ENCODE results near the gene GSN.

The GSN gene

GRCh38 chr9:121322737-121323448 lies 54.9 kb downstream of the GSN start:
- FAIRE-seq, result no peak

DNA sequence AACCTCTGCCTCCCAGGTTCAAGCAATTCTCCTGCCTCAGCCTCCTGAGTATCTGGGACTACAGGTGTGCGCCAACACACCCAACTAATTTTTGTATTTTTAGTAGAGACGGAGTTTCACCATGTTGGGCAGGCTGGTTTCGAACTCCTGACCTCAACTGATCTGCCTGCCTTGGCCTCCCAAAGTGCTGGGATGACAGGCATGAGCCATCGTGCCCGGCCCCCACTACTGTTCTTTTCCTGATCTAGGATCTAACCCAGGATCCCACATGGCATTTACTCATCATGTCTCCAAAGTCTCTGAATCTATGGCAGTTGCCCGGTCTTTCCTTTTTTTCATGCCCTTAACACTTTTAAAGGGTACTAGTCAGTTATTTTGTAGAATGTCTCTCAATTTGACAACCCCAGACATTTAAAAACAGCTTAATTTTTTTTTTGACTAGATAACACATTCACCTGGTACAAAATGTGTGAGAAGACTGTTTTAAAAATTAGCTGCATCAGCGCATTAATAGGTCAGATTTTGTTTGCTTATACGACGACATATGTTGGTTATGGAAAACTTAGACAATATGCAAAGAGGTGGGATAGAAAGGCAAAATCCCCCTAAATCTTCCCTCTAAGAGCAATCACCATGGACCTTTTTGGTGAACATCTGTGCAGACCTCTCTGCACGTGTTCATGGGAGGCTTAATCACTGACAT lies 55.6 kb downstream of the GSN start:
- FAIRE-seq, result no peak
- no peak for DNase-seq (ENCODE audit: low spot score)

More at GRCh38 chr9:121322737-121323448, 54.9 kb downstream of the GSN start:
- DNase-seq (ENCODE audit: low spot score), result no peak

DNA sequence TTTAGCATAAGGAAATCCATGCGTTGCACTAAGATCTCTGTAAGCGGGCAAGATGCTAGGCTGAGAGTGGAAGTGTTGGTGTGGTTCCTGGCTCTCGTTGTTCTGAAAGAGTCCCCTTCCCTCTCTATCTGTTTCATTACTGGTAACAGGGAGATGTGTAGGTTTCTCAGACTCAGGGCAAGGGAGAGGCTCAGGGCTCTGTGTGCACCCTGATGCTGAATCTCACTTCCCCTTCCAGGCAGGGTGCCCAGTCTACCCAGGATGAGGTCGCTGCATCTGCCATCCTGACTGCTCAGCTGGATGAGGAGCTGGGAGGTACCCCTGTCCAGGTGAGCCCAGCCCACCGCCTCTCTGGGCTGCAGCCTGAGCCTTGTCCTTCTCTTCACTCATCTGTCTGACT lies 56.4 kb downstream of the GSN start:
- DNase-seq (ENCODE audit: low spot score), result no peak
- no peak for FAIRE-seq

- no peak for DNase-seq (ENCODE audit: low spot score)
- no peak for FAIRE-seq
Observed at GRCh38 chr9:121324755-121325154, 56.8 kb downstream of the GSN start.

- FAIRE-seq (no peak), DNase-seq (ENCODE audit: low spot score) (no peak)
Observed at GRCh38 chr9:121325387-121325786, 57.4 kb downstream of the GSN start.

- DNase-seq (ENCODE audit: low spot score), result no peak
- no peak for FAIRE-seq
Observed at GRCh38 chr9:121326130-121326838, 58.3 kb downstream of the GSN start.

- FAIRE-seq (no peak), DNase-seq (ENCODE audit: low spot score) (no peak)
Observed at GRCh38 chr9:121326901-121327613, 59.1 kb downstream of the GSN start.

- no peak for FAIRE-seq
- no peak for DNase-seq (ENCODE audit: low spot score)
Observed at GRCh38 chr9:121328476-121328875, 60.5 kb downstream of the GSN start.

GRCh38 chr9:121328876-121329681 lies 61.1 kb downstream of the GSN start:
- DNase-seq (ENCODE audit: low spot score) (no peak), FAIRE-seq (no peak)

DNA sequence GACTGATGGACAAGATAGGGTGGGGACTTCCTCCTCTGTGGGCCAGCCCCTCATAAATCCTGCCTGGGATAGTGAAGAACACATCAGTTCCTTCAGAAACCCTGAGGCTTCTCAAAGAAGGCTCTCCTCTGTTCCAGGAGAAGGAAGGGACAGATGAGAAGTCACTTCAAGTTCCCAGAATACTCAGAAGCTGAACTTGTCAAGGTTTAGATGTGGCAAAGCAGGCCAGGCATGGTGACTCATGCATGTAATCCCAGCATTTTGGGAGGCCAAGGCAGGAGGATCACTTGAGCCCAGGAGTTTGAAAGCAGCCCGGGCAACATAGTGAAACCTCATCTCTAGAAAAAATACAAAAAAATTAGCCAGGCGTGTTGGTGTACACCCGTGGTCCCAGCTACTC lies 63.6 kb downstream of the GSN start:
- FAIRE-seq (no peak), DNase-seq (ENCODE audit: low spot score) (no peak)

GRCh38 chr9:121331992-121332685 lies 64.2 kb downstream of the GSN start:
- FAIRE-seq, result no peak
- DNase-seq (ENCODE audit: low spot score), result no peak

DNA sequence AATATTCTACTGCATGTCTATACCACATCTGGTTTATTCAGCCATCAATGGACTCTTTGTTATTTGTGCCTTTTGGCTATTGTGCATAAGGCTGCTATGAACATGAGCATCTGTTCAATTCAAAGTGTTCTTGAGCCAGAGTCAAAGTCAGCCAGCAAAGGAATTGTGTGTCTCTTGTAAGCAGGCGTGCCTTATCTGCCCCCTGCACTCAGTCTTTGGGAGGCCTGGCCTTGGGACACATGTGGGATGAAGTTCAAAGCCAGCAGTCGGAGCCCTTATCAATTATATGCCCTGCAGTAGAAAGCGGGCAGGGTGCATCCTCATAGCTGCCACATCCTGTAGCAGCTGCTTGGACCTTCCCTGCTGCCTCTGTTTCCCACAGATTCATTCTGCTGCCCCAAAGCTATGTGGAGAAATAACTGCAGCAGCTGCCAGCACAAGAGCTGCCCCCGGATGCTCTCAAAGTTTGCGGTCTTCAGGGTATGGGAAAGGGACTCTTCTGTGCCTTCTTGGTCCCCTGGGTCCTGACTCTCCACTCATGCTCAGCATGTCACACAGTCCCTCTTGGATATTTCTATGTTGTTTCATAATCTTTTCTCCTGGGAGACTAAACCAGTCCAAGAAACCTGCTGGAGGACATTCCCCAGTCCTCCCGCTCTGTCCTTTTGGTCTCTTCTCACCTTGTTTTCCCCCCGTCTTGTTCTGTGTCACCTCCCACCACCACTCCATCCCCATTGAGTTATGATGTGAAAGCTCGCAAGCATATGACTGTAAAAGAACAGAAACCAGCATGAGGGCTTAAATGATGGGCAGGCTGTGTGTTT lies 66.2 kb downstream of the GSN start:
- FAIRE-seq (no peak), DNase-seq (ENCODE audit: low spot score) (no peak)

- DNase-seq (ENCODE audit: low spot score) (no peak), FAIRE-seq (no peak)
Observed at GRCh38 chr9:121336665-121337064, 68.7 kb downstream of the GSN start.

- DNase-seq (ENCODE audit: low spot score) (no peak), FAIRE-seq (no peak)
Observed at GRCh38 chr9:121339437-121339836, 71.5 kb downstream of the GSN start.

DNA sequence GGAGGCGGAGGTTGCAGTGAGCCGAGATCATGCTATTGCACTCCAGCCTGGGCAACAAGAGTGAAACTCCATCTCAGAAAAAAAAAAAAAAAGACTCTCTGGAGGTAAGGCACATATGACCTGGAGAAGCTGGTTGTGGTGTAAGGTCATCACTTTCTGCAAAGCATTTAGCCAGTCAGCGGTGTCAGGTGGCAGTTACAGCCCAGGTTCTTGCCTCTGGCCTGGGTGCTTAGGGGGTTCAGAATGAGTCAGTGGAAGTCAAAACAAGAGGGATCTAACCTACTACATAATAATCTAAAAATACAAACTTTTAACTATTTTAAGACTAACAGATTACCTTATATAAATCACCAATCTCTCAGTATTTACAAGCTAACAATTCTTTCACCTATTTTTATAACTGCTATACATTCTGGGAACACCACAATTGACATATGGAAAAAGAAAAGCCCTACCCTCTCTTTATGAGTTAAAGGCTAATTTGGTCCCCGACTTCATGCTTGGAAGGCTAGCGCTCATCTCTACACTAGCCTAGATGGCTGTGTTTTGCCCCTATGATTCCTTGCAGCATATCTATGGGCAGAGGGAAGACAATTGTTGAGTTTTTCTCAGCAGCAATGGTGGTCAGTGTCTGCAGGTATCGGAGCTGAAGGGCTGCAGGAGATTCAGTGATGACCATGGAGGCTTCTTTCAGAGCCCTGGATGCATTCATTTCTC lies 72.9 kb downstream of the GSN start:
- DNase-seq (ENCODE audit: low spot score) (no peak), FAIRE-seq (no peak)

DNA sequence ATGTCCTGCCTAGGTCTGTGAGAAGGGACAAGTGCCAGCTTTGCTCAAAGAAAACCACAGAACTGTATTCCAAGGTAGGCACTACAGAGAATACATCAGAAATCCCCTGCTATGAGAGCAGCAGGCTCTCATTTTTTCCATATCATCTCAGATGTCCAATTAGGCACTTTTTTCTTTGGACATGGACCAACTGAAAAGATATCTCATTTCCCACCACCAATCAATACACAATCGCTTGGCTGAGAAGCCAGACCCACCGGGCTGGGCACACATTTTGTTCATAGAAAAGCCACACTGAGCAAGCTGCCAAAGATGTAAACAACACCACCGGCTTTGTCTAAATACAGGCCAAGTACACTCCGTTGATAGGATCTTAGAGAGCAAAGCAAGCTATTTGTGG lies 76.2 kb downstream of the GSN start:
- FAIRE-seq (no peak), DNase-seq (ENCODE audit: low spot score) (no peak)

DNA sequence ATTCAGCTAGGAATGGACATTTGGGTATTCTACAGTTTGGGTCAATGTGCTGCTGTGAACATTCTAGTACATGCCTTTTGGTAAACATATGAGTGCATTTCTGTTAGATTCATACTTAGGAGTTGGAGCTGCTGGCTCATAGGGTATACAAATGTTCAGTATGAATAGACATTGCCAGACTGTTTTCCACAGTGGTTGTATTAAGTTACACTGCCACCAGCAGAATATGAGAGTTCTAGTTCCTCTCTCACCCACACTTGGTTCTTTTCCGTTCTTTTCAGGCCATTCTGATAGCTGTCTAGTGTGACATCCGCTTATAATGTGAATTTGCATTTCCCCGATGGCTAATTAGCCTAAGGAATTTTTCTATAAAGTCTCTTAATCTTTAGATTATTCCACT lies 77.1 kb downstream of the GSN start:
- DNase-seq (ENCODE audit: low spot score) (no peak), FAIRE-seq (no peak)

- DNase-seq (ENCODE audit: low spot score), result no peak
- no peak for FAIRE-seq
Observed at GRCh38 chr9:121348221-121348620, 80.3 kb downstream of the GSN start.

GRCh38 chr9:121349009-121349408 lies 81.0 kb downstream of the GSN start:
- DNase-seq (ENCODE audit: low spot score) (no peak), FAIRE-seq (no peak)

Measured in RCC 7860 (cell line).